HUES64 (cell line): ENCODE data around the gene BEST4.
"Not testable (repeated sequence)": the region's sequence is repeated elsewhere in the genome, so short reads cannot be mapped to it uniquely, and the experiment has no call there.

Experiments
- H3K27ac ChIP-seq: 2 replicates; pipeline ENCODE4 v1.7.0; 2013; ENCODE audit warnings: low read depth, low read length, inconsistent platforms
- H3K27me3 ChIP-seq: 2 replicates; pipeline ENCODE4 v1.6.1; 2013; ENCODE audit warnings: mild to moderate bottlenecking, low read length; ENCODE audit not compliant: insufficient read depth
- H3K36me3 ChIP-seq: 2 replicates; pipeline ENCODE4 v1.6.1; 2013; ENCODE audit warnings: mild to moderate bottlenecking, low read length; ENCODE audit not compliant: insufficient read depth
- H3K4me1 ChIP-seq: 2 replicates; pipeline ENCODE4 v1.6.1; 2013; ENCODE audit warnings: mild to moderate bottlenecking, low read length, moderate library complexity; ENCODE audit not compliant: insufficient read depth
- H3K4me3 ChIP-seq: 2 replicates; pipeline ENCODE4 v1.5.1; 2013; ENCODE audit warnings: mild to moderate bottlenecking, low read length, moderate library complexity
- H3K9ac ChIP-seq: 2 replicates; pipeline ENCODE4 v1.6.1; 2013; ENCODE audit warnings: mild to moderate bottlenecking, low read depth, low read length
- H3K9me3 ChIP-seq: 2 replicates; pipeline ENCODE4 v1.6.1; 2013; ENCODE audit warnings: low read depth, low read length; ENCODE audit not compliant: insufficient read depth
- WGBS: fragments of 150-250, 120-280 bp; methylation state at CpG from one replicate; pipeline ENCODE4 v1.1.7; 2013; ENCODE audit warnings: missing lambda C conversion rate; 5-methylcytosine and 5-hydroxymethylcytosine counted together

The BEST4 gene

DNA sequence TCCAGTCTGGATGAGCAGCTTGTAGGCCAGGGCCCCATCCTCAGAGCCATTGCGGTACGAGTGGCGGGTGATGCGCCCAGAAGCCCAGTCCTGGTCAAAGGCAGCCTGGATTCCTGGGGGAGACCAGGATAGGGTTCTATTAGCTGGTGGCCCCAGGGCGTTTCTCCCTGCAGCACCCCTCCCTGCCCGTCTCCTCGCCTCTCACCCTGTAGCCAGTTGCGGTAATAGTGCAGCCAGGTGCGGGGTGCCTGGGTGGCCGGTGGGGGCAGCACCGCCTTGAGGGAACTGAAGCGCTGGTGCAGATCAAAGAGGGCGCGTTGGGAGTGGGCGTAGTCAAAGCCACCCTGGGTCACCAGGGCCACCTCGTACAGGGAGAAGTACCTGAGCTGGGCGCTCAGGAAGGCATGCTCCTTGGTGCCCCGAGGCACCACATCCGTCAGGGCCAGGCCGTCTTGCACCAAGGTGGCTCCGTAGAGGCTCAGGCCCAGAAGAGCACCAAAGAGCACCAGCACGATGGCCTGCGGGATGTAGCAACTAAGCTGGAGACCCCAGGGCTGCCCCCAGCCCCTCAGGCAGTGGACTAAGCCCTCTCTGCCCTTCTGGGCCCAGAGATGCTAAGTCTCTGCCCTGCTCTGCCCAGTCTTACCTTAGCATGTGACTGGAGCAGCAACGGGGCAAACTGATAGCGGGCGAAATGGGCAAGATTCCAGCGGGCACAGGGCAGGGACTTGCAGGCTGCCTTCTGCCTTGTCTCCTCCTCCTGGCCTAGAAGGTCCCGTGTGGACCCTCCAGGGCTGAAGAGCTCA lies 39.4 kb upstream of the BEST4 start:
- Histone ChIP-seq H3K4me1 (peaks cover 11% of the 10 kb centered on the region; the same call in 1 of the 2 replicates), H3K4me3 (no peak overlapping the region), H3K36me3 (no peaks in the 10 kb centered on the region), H3K9me3 (no peaks in the 10 kb centered on the region), H3K27ac (no peak overlapping the region), H3K27me3 (no peaks in the 10 kb centered on the region), H3K9ac (no peak overlapping the region)
- WGBS, result 93% methylated on average over 28 of the region's 28 CpGs

DNA sequence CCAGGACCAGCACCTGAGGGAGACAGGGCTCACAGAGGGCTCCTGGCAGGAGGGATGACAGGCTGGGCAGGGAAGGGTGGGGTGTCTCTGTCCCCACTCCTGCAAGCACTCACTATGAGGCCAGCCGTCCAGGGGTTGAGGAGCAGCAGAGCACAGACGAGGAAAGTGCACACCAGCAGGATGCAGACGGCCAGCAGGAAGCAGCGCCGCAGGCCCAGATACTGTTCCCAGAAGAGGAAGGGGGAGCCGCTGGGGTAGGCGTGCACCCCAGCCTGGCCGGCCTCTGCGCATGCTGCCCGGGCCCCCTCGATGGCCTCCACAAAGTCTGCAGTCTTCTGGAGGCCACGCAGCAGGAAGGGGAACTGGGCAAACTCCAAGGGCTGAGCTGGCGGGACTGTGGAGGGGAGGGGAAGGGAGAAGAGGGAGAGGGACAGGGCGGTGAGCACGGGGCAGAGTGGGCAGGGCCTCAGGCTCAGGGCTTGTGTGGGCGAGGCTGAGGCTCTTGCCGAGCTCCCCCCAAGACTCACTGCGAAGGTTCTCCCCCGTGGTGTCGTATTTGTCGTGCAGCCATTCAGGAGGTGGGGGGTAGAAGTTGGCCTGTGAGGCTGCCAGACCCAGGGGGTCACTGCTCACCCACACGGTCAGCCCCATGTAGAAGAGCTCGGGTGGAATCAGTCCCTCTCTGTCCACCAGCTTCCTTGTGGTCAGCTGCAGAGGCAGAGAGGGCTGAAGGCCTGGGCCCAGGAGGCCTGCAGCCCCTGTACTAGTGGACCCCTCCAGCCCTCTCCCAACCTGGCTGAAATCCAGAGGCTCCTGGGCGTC lies 38.6 kb upstream of the BEST4 start:
- Histone ChIP-seq H3K9me3 (no peaks in the 10 kb centered on the region), H3K27me3 (no peaks in the 10 kb centered on the region), H3K4me1 (peaks cover 5% of the 10 kb centered on the region; the same call in 1 of the 2 replicates), H3K4me3 (no peak overlapping the region), H3K9ac (no peak overlapping the region), H3K27ac (no peak overlapping the region), H3K36me3 (no peaks in the 10 kb centered on the region)
- 83% methylated on average over 24 of the region's 24 CpGs for WGBS

- WGBS, result 92% methylated on average over 6 of the region's 6 CpGs
- not testable (repeated sequence) for H3K9me3 ChIP-seq, H3K9ac ChIP-seq, H3K4me1 ChIP-seq, H3K27ac ChIP-seq, H3K36me3 ChIP-seq, H3K27me3 ChIP-seq, H3K4me3 ChIP-seq
Measured at GRCh38 chr1:44824392-44824791, 36.4 kb upstream of the BEST4 start.

- 93% methylated on average over 15 of the region's 15 CpGs for WGBS
- no peaks in the 10 kb centered on the region for H3K9me3 ChIP-seq
- H3K27ac ChIP-seq, result no peak overlapping the region
- no peak overlapping the region for H3K9ac ChIP-seq
- H3K27me3 ChIP-seq, result no peaks in the 10 kb centered on the region
- H3K4me3 ChIP-seq, result no peak overlapping the region
- 0 out of 2 replicates have a peak, but pooled peaks cover 4% of the 10 kb centered on the region for H3K4me1 ChIP-seq
- H3K36me3 ChIP-seq, result no peaks in the 10 kb centered on the region
Measured at GRCh38 chr1:44822981-44823451, 35.0 kb upstream of the BEST4 start.

DNA sequence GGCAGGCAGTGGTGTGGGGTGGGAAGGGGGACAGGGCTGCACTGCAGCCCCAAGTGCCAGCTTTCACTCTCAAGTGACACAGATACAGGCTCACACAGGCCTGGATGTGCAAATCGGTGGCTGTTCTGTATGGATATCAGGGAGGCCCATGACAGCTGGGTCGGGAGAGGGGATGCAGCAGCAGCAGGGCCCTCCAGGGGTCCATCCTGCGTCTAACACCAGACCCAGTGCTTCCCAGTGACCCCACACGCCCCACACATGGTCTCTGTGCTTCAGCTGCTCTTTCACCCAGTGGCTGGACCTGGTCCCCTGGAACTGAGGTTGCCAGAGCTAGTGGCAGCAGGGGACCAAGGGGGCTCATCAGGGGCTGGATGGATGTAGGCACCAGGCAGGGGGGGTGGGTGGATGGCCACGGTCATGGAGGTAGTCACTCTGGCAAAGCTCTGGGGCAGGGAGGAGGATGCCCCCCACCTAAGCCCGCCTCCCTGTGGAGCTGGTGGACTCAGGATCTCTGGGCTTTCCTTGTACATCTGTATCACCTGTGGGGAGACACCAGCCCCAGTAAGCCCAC lies 34.2 kb upstream of the BEST4 start:
- H3K9me3 ChIP-seq, result no peaks in the 10 kb centered on the region
- H3K27ac ChIP-seq, result no peak overlapping the region
- H3K27me3 ChIP-seq, result no peaks in the 10 kb centered on the region
- H3K9ac ChIP-seq, result no peak overlapping the region
- no peaks in the 10 kb centered on the region for H3K36me3 ChIP-seq
- H3K4me3 ChIP-seq, result no peak overlapping the region
- 91% methylated on average over 6 of the region's 6 CpGs for WGBS
- 0 out of 2 replicates have a peak, but pooled peaks cover 4% of the 10 kb centered on the region for H3K4me1 ChIP-seq

DNA sequence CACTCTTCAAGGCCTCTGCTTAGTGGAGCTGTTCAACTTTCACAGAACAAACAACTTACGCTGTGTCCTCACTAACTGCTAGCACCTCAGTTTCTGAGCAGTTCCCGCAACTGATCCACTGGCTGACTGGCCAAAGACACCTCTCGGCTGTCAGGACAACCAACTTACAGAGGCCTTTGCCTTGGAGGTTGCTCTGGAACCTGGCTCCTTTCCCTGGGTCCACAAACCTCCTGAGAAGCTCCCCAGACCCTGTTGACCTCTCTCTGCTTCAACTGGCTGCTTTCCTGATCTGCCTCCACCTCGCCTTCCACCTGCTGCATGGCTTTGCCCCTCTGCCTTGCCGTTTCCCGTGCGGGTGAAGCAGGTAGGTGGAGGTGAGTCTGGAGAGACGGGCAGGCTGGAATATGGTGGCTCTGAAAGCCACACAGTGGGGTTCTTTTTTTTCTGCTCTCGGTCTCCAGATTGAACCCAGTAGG lies 33.3 kb upstream of the BEST4 start:
- WGBS, result 93% methylated on average over 9 of the region's 9 CpGs
- Histone ChIP-seq H3K4me3 (no peak overlapping the region), H3K36me3 (no peaks in the 10 kb centered on the region), H3K9me3 (no peaks in the 10 kb centered on the region), H3K9ac (no peak overlapping the region), H3K4me1 (0 out of 2 replicates have a peak, but pooled peaks cover 4% of the 10 kb centered on the region), H3K27me3 (no peaks in the 10 kb centered on the region), H3K27ac (no peak overlapping the region)

DNA sequence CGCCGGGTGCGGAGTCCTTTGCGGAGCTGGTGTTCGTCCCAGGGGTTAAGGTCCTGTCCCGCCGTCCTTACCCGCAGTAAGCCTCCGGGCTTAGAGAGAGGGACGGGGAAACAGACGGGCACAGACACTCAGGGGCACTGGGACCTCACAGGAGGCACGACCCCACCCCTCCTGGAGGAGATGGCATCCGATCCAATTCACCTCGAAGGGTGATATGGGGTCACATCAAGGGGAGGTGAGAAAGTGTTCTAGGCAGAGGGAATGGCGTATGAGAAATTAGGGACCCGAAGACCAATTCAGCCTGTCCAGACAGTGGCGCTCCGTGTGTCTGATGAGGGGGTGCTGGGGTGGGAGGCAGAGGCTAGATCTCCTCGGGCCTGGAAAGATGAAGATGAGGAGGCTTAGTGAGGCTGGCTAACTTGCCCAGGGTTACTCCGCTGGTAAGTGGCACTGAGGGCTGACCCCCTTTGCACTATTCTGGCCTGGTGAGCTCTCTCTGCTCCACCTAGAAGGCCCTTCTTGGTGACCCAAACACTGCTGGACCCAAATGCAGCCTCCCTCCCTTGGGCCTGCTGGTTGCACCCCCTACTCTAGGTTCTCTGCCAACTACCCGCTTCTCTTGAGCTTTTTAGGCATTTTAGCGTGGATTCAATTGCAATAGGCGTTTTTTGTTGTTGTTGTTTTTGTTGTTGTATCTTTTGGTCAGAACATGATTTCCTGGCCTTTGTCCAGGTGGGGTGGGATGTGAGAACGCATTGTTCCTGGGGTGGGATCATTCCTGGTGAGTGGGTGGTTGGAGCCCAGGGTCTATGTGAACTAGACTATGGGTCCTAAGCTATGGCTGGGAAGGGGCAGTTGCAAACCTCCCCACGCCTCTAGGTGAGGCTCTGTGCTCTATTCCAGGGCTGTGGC lies 32.6 kb upstream of the BEST4 start:
- H3K9ac ChIP-seq, result peak overlapping the region; percentile 91
- WGBS, result 48% methylated on average over 25 of the region's 25 CpGs
- H3K4me1 ChIP-seq, result 0 out of 2 replicates have a peak, but pooled peaks cover 4% of the 10 kb centered on the region
- H3K27me3 ChIP-seq, result no peaks in the 10 kb centered on the region
- H3K36me3 ChIP-seq, result no peaks in the 10 kb centered on the region
- H3K27ac ChIP-seq, result peak overlapping the region; percentile 93
- H3K9me3 ChIP-seq, result no peaks in the 10 kb centered on the region
- peak overlapping the region; percentile 54 for H3K4me3 ChIP-seq

- Histone ChIP-seq H3K4me3 (peak overlapping the region; percentile 54), H3K9me3 (no peaks in the 10 kb centered on the region), H3K36me3 (no peaks in the 10 kb centered on the region), H3K27me3 (no peaks in the 10 kb centered on the region), H3K9ac (peak overlapping the region; percentile 91), H3K4me1 (0 out of 2 replicates have a peak, but pooled peaks cover 4% of the 10 kb centered on the region), H3K27ac (peak overlapping the region; percentile 93)
- 1% methylated on average over 33 of the region's 33 CpGs for WGBS
Measured at GRCh38 chr1:44819608-44820327, 31.8 kb upstream of the BEST4 start.

GRCh38 chr1:44819196-44819607 lies 31.2 kb upstream of the BEST4 start:
- H3K36me3 ChIP-seq, result no peaks in the 10 kb centered on the region
- peak overlapping the region; percentile 1; the same call in 1 of the 2 replicates for H3K27ac ChIP-seq
- H3K4me1 ChIP-seq, result 0 out of 2 replicates have a peak, but pooled peaks cover 4% of the 10 kb centered on the region
- H3K9me3 ChIP-seq, result no peaks in the 10 kb centered on the region
- no peaks in the 10 kb centered on the region for H3K27me3 ChIP-seq
- 28% methylated on average over 13 of the region's 13 CpGs for WGBS
- H3K4me3 ChIP-seq, result peak overlapping the region; percentile 38
- peak overlapping the region; percentile 6; the same call in 1 of the 2 replicates for H3K9ac ChIP-seq
